ENCODE results near the gene FABP6.

FABP6 gene

GRCh38 chr5:160262151-160263074, 33.1 kb downstream of the FABP6 start:
- DNase-seq (ENCODE audit: low read depth), result no peak

DNA sequence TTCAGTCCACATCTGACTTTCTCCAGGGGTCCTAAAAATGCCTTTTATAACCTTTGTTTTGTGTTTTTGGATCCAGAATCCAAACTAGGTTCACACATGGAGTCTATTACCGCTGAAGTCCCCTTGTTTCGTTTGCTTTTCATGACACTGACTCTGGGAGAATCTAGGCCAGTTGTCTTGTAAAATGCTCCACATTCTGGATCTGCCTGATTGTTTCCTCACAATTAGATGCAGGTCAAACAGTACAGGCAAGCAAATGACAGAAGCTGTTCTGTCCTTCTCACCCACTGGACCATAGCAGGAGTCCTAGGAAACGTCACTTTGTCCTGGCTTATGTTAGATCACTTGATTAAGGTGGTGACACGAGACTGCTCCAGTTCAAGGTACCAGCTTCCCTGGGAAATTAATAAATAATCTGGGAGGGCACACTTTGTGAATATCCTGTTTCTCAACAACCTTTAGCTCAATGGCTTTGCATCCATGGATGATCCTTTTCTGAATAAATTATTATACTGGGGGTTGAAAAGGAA, 34.1 kb downstream of the FABP6 start:
- DNase-seq (ENCODE audit: low read depth), result no peak

DNA sequence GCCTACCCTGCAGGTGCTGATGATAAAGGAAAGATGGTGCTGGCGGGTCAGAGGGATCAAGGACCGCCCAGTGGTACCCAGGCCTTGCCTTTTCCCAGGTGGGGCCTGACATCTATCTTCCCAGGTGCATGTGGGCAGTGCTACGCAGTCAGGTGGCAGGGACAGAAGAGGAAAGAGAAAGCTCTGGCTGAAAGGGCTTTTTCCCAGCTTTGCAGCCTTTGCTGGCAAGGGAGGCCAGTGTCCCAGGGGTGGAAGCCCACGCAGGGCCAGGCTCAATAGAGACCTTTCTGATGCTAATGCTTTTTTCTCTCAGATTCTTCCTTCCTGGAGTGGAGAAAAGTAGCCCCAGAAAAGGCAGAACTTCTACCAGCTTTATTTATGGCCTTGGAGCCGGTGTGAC, 36.7 kb downstream of the FABP6 start:
- DNase-seq (ENCODE audit: low read depth), result no peak

- no peak for DNase-seq (ENCODE audit: low read depth)
Observed at GRCh38 chr5:160266752-160267345, 37.5 kb downstream of the FABP6 start.

DNA sequence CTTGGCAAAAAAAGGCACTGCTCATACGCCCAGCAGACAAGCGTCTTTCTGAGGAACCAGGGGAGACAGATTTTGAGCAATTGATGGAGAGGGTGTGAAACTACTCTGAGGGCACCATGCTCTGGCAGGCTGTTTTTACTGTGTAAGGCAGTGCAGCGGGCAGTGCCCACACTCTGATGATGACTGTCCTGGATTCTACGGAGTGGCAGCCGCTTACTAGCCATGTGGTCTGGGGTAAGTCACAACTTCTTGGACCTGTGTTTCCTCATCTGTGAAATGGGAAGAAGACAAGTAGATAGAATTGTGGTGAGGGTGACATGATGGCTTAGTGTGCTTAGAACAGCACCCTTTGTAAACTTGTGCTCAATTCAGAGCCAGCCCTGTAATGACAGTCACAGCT, 38.8 kb downstream of the FABP6 start:
- no peak for DNase-seq (ENCODE audit: low read depth)

GRCh38 chr5:160269017-160269416, 39.7 kb downstream of the FABP6 start:
- DNase-seq (ENCODE audit: low read depth), result no peak

GRCh38 chr5:160270704-160271103, 41.4 kb downstream of the FABP6 start:
- DNase-seq (ENCODE audit: low read depth), result no peak

DNA sequence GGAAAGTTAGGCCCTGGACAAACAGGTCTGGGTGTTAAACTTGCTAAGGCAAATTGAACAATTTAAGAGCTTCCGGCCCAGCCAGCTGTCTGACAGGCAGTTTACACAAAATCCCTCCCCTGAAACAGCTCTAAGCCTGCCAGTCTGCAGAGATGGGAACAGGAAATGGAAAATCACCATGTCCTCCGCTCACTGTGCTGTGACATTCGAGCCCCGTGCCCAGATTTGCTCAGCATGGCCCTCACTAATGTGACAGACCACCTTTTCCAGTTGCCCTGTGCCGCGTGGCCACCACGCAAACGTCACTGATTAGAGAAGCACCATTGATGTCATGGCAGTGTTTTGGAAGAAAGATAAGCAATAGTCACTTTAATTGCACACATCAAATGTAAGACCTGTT, 42.1 kb downstream of the FABP6 start:
- no peak for DNase-seq (ENCODE audit: low read depth)

GRCh38 chr5:160271836-160272235, 42.5 kb downstream of the FABP6 start:
- DNase-seq (ENCODE audit: low read depth), result no peak

- DNase-seq (ENCODE audit: low read depth), result no peak
Observed at GRCh38 chr5:160272264-160272663, 43.0 kb downstream of the FABP6 start.

GRCh38 chr5:160272889-160273288, 43.6 kb downstream of the FABP6 start:
- no peak for DNase-seq (ENCODE audit: low read depth)

DNA sequence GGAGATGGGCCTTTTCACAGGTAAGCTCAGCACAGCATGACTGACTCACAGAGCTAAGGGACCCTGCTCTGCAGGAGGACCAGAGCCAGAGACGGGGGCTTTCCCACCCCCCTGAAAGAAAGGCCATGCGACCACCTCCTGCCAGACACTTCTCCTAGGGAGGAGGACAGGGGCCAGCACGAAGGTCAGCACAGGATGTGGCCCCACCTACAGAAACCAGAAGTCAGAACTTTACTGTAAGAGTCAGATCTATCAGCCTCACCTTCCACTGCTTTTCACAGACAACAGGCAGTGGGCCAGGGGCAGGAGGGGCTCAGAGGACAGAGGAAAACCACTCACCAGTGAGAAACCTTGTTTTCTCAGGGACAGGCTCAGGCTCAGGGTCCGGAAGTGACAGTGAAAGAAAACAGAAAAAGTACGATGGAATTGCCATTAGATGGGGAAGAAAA, 45.2 kb downstream of the FABP6 start:
- DNase-seq (ENCODE audit: low read depth), result no peak

DNA sequence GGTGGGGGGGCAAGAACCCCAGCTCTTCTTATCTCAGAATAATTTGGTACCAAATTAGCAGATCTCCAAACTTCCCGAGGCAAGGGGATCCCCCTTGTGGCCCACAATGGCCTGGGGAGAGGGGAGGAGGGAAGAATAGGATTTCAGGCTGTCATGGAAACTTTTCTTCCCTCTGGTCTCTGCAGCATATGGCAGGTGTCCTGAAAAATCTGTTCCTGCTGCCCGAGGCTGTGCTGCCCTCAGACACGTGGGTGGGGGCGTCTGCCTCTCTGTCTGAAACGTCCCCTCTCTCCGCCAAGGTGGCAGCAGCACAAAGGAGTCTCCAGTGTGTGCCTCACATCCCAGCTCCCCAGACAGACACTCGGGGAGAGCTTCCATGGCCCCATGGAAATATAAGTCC, 49.0 kb downstream of the FABP6 start:
- DNase-seq (ENCODE audit: low read depth), result no peak

- no peak for DNase-seq (ENCODE audit: low read depth)
Observed at GRCh38 chr5:160280384-160281095, 51.2 kb downstream of the FABP6 start.

- no peak for DNase-seq (ENCODE audit: low read depth)
Observed at GRCh38 chr5:160281275-160281674, 52.0 kb downstream of the FABP6 start.

DNA sequence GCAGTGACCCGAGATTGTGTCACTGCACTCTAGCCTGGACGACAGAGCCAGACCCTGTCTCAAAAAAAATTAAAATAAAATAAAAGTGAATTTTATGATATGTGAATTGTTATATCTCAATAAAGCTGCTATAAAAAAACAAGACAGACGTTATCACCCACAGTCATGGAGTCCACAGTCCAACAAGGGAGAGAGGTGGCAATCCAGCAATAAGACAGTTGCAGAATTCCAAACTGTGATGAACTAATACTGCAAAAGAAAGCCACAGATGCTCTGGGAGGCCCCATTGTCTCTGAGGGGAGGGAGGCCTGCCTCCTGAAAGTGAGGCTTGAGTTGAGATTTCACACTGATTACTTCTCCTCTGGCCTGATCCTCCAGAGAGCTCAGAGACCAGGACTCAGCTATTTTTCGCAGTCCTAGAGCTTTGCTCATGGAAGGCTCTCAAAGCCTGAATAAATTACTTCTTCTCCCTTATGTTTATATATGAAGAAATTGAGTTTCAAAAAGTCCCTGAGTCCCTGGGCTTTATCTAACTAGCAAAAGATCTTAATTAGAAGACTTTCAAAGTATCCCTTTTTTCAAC, 55.1 kb downstream of the FABP6 start:
- no peak for DNase-seq (ENCODE audit: low read depth)

- no peak for DNase-seq (ENCODE audit: low read depth)
Observed at GRCh38 chr5:160285316-160285715, 56.0 kb downstream of the FABP6 start.

DNA sequence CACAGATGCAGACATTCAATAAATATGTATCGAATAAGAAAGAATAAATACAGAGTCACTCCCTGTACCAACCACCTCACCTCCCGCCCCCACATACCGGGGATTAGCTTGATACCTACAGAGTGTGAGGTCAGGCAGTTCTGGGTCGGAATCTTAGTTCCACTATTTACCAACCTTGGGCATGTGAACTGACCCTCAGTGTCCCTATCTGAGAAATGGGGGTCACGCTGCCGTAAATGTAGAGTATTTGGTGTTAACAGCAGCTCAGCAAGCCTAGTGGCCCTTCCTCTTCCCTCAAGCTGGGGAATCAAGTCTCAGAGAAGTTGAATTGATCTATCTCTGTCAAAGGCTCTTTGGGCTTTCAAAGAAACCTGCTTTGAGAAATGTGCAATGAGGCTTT, 57.6 kb downstream of the FABP6 start:
- no peak for DNase-seq (ENCODE audit: low read depth)

GRCh38 chr5:160287378-160288051, 58.2 kb downstream of the FABP6 start:
- DNase-seq (ENCODE audit: low read depth), result no peak
